DND-41 (cell line): ENCODE data around the gene ITPR2.

Source experiments
- CTCF ChIP-seq: IDR thresholded peaks from 2 replicates; pipeline ENCODE4 v1.5.1; 2012; ENCODE audit warnings: borderline replicate concordance, low read length, moderate library complexity, mild to moderate bottlenecking; ENCODE audit not compliant: poor library complexity, severe bottlenecking; ENCODE audit errors: extremely low read depth
- EZH2 ChIP-seq: IDR thresholded peaks from 3 replicates; pipeline ENCODE4 v1.6.1; 2012; ENCODE audit warnings: borderline replicate concordance, low read depth, mild to moderate bottlenecking, moderate library complexity, low read length, inconsistent platforms; ENCODE audit not compliant: severe bottlenecking

GRCh38 chr12:26496170-26496569, 336.8 kb downstream of the ITPR2 start:
- TF ChIP-seq CTCF (no peak), EZH2 (no peak)
